NK-92 (cell line): ENCODE results near the gene PLP2.
"Not testable (repeated sequence)": the region's sequence is repeated elsewhere in the genome, so short reads cannot be mapped to it uniquely, and the experiment has no call there.

Source experiments
- DNase-seq: peaks from one replicate; lab custom pipeline; 2025; ENCODE audit not compliant: unreplicated experiment; lab: John Stamatoyannopoulos, UW

The PLP2 gene

GRCh38 chrX:49171752-49172279 is at the start of gene PLP2:
Gene PLP2 (plus strand): TSS chrX:49171898. CDS start chrX:49172001, 103 bp downstream.
- DNase-seq = no peak

- DNase-seq = no peak
Observed at GRCh38 chrX:49122499-49122898, 49.2 kb upstream of the PLP2 start.

- not testable (repeated sequence) for DNase-seq
Observed at GRCh38 chrX:49127742-49128258, 43.9 kb upstream of the PLP2 start.

GRCh38 chrX:49129427-49129826 is 42.3 kb upstream of the PLP2 start:
- DNase-seq = no peak

GRCh38 chrX:49132275-49132674 is 39.4 kb upstream of the PLP2 start:
- not testable (repeated sequence) for DNase-seq

GRCh38 chrX:49133759-49134158 is 37.9 kb upstream of the PLP2 start:
- DNase-seq = no peak

GRCh38 chrX:49137492-49137891 is 34.2 kb upstream of the PLP2 start:
- DNase-seq = no peak

GRCh38 chrX:49139713-49140112 is 32.0 kb upstream of the PLP2 start:
- DNase-seq = no peak

- not testable (repeated sequence) for DNase-seq
Observed at GRCh38 chrX:49142264-49142663, 29.4 kb upstream of the PLP2 start.

GRCh38 chrX:49143154-49143553 is 28.5 kb upstream of the PLP2 start:
- DNase-seq = not testable (repeated sequence)

GRCh38 chrX:49147282-49147681 is 24.4 kb upstream of the PLP2 start:
- no peak for DNase-seq

GRCh38 chrX:49147936-49148335 is 23.8 kb upstream of the PLP2 start:
- DNase-seq = no peak

- not testable (repeated sequence) for DNase-seq
Observed at GRCh38 chrX:49148390-49149100, 23.2 kb upstream of the PLP2 start.

GRCh38 chrX:49149291-49149690 is 22.4 kb upstream of the PLP2 start:
- DNase-seq = not testable (repeated sequence)

- DNase-seq = no peak
Observed at GRCh38 chrX:49153467-49153866, 18.2 kb upstream of the PLP2 start.

- DNase-seq = no peak
Observed at GRCh38 chrX:49155243-49155899, 16.3 kb upstream of the PLP2 start.

- DNase-seq = peak; percentile 16
Observed at GRCh38 chrX:49155900-49156837, 15.5 kb upstream of the PLP2 start.

- no peak for DNase-seq
Observed at GRCh38 chrX:49157194-49157593, 14.5 kb upstream of the PLP2 start.

GRCh38 chrX:49160908-49161307 is 10.8 kb upstream of the PLP2 start:
- no peak for DNase-seq

GRCh38 chrX:49161632-49162031 is 10.1 kb upstream of the PLP2 start:
- DNase-seq = no peak

GRCh38 chrX:49162620-49163019 is 9.1 kb upstream of the PLP2 start, which contains the start of gene MAGIX:
Gene MAGIX (plus strand): TSS chrX:49162758. CDS start chrX:49162890, 132 bp downstream.
- no peak for DNase-seq
